T1000 (cell line): Measurements from ENCODE around the gene SYNPO2.
"Not testable (repeated sequence)": the region's sequence is repeated elsewhere in the genome, so short reads cannot be mapped to it uniquely, and the experiment has no call there.

Experiments
- DNase-seq: peaks from one replicate; lab custom pipeline; 2025; ENCODE audit warnings: mixed read lengths; lab: John Stamatoyannopoulos, UW

The SYNPO2 gene

GRCh38 chr4:118973295-118973694, 84.6 kb downstream of the SYNPO2 start:
- no peak for DNase-seq

- DNase-seq: no peak
Measured at GRCh38 chr4:118974758-118975157, 86.1 kb downstream of the SYNPO2 start.

DNA sequence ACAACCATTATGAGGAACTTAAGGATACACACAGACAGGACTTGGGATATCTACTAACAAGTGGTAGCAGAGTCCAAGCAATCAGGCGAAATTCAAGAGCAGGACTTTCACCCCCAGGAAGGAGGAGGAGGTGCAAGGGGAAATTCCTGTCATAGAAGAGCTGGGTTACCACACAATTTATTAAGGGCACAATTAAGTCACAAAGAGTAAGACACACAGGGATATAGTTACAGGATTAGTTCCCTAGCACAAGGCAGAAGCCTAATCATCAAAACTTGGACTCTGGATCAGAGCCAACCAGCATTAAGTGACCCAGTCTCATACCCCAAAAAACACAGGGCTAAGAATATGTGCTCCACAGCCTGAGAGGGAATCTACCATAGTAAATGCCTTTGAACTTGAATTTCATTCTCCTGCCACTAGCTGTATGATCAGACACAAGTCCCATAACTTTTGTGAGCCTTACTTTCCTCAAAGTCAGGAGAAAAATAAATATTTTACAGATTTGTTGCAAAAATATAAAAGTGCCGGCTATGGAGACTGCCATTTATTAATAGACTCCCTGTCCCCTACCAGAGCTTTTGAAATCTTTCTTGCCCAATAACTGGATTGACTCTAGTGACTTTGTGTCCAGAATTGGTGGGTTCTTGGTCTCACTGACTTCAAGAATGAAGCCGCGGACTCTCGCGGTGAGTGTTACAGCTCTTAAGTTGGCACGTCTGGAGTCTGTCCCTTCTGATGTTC, 87.0 kb downstream of the SYNPO2 start:
- no peak for DNase-seq

DNA sequence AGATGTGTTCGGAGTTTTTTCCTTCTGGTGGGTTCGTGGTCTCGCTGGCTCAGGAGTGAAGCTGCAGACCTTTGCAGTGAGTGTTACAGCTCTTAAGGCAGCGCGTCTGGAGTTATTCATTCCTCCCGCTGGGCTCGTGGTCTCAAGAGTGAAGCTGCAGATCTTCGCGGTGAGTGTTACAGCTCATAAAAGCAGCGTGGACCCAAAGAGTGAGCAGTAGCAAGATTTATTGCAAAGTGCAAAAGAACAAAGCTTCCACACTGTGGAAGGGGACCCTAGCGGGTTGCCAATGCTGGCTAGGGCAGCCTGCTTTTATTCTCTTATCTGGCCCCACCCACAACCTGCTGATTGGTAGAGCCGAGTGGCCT, 87.5 kb downstream of the SYNPO2 start:
- DNase-seq: not testable (repeated sequence)

- not testable (repeated sequence) for DNase-seq
Measured at GRCh38 chr4:118977100-118977499, 88.4 kb downstream of the SYNPO2 start.

- no peak for DNase-seq
Measured at GRCh38 chr4:118979712-118980111, 91.1 kb downstream of the SYNPO2 start.

DNA sequence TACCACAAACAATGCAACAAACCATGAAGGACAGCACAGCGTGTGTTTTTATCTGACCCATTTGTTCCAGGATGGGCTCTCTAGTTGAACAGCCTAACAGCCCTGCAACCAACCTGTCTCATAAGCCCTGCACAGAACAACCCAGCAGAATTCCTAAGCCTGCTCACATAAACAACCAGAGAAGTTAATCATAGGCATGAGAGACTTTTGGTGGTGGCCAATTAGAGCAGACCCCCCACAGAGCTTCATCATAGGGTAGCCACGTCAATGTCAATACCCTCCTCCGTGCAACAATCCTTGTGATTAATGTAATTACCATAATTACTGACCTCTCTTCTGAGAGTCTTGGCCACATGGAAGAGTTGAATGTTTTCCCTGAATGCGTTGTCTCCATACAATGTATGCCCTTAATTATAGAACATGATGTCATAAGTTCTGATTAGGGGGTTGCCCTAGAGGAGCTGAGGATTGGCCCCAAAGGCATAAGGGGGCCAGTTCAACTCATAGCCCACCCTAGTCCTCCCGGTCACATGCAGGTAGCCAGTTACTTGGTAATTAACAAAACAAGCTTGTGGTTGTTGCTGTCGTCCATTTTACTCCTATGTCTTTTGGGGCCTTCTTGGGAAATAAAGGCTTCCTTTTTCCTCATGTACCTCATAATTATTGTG, 92.7 kb downstream of the SYNPO2 start:
- DNase-seq: peak; percentile 68

- DNase-seq: peak; percentile 71
Measured at GRCh38 chr4:118981839-118982381, 93.3 kb downstream of the SYNPO2 start.

GRCh38 chr4:118983293-118983692, 94.6 kb downstream of the SYNPO2 start:
- DNase-seq: no peak

GRCh38 chr4:118983831-118984230, 95.2 kb downstream of the SYNPO2 start:
- no peak for DNase-seq

GRCh38 chr4:118985170-118986000, 96.7 kb downstream of the SYNPO2 start:
- DNase-seq: no peak

DNA sequence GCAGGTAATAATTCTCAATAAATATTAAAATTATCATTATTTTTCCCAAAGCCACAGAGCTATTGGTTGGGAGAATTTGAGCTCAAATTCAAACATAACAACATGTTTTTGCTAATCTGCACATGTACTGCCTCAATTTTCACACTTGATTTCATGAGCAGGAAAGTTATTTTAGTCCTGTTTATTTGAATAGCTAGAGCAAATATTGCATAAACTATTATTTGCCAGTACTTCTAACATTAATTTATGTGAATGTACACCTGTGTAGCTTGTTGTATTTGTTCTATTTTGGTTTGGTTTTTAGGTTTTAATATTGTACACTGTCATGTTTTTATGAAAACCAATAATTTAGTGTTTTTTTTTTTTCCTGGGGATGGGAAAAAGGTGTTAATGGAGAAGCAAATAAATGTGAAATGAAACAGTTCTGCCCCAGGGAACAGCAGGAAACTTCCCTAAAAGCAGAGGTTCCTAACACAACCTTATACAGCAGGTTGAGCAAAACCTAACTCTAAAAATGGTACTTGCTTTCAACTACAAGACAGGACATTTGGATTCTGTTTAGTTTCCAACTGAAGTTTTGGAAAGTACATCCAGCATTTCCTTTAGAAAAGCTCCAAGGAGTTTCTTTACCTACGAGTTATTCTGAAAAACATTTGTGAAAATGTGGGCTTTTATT, 99.4 kb downstream of the SYNPO2 start:
- DNase-seq: no peak

DNA sequence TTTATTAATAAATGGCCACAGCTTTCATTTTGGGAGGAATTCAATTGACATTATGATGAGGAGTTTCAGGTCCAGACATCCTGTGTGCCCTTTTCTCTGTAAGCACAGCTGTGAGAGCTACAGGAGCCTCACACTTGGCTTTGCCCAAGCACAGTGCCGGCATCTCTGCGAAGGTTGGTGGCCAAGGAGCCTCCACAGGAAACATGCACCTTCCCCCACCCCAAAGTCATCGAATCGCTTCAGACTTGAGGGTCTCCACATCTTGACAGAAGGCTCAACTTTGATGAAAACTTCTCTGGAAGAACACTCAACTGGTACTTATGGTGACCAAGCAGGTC, 100.0 kb downstream of the SYNPO2 start:
- DNase-seq: no peak

- DNase-seq: peak; percentile 70
Measured at GRCh38 chr4:118989098-118990080, 100.7 kb downstream of the SYNPO2 start.

DNA sequence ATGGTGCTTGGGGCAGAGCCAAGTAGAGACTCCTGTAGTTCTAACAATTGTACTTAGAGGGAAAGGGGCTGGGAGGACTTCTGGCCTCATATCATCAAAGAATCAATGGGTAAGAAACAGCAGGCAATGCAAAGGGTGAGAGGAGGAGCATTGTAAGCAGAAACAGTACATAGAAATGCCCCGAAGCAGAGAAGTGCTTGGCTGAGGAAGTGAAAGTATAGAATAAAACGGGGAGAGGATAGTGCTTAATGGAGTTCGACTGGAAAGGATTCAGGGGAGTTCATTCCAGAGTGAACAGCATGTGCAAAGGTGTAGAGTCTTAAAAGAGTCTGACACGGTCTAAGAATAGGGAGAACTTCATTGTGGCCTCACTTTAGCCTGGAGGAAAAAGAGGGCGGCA, 103.0 kb downstream of the SYNPO2 start:
- no peak for DNase-seq

GRCh38 chr4:118992149-118992548, 103.5 kb downstream of the SYNPO2 start:
- DNase-seq: no peak

DNA sequence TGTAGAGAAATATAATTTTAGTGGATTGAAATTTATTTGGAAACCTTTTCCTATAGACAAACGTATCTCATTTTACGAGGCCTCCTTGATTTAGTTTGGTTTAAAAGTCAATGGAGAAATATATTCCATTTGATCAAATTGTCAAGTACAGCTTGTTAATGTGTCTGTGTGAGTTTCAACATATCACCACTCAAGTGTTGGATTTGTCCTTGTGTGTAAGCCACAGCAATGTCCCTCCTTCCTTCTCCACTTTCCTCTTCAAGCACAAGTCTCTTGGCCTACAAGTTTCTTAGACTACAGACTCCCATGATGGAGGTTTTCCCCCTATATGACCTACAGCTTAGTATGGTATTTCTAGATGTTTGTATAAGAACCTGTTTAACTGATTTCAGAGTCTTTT, 104.7 kb downstream of the SYNPO2 start:
- no peak for DNase-seq

DNA sequence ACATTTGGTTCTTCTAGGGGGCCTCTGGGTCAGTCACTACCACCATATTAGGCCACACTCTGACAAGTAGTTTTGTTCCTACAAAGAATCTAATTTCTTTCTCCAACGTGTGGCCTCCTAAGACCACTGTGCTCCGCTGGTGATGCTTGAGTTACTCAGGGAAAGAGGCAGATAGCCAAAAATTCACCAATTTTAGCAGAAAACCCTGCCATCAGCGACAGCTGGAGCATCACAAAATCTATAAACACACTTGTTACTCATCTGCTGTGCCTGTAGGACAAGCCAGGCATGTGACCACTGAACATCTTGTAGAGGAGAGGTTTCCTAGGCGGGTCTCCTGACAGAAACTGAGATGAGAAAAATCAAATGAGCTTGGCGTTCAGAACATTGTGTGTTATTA, 105.4 kb downstream of the SYNPO2 start:
- no peak for DNase-seq

DNA sequence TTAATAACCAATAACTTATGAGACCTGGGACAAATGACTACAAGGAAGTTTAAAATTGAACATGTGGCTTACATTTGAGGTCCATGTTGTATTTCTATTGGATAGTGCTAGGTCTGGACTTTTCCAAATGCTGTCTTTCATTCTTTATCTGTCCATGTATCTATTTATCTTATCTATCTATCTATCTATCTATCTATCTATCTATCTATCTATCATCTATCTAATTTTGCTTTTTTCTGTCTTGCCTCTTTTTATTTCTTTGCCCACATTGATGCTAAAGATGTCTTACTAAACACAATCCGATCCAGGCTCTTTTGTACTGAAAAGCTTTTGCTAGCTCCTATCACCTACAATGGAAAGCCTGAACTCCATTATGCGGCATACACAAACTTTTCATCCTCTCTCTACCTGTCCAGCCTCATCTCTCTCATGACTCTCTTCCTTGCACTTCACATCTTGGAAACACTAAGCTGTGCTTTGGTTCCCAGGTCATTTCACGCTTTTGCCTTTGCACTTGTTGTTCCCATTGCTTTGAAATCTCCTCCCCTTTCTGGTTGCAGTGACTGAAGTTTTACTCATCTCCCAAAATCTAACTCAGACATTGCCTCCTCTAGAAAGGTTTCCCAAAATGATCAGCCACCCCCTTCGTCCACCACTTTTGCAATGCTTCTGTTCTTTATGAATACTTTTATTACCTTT, 107.2 kb downstream of the SYNPO2 start:
- DNase-seq: no peak

DNA sequence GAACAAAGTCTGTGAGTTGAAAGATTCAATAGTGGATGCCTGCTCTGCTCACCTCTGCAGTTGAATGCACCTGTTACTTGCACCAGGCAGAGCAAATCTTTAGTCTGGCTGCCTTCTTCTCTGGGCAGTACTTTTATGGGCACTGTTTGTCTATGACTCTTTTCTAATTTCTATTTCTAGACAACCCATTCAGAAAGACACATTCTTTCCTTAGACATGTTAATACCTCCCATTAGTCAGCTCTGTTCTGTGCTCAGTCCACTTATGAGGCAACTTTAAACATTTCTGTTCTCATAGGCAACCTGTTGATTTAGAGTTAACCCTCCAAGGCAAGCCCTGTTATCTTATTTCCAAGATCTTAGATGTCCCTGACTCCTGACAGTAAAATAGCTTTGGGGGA, 108.9 kb downstream of the SYNPO2 start:
- DNase-seq: no peak
